Endothelial cell of umbilical vein (primary cell): ENCODE measurements around the gene TAS1R2.

Experiments used
- EZH2 ChIP-seq: IDR thresholded peaks from 2 replicates; pipeline ENCODE4 v1.6.1; 2012; ENCODE audit warnings: borderline replicate concordance, low read depth, mild to moderate bottlenecking, moderate library complexity, low read length, inconsistent platforms; ENCODE audit not compliant: severe bottlenecking
- FOS ChIP-seq: IDR thresholded peaks from 2 replicates; pipeline ENCODE4 v1.6.1; 2011; ENCODE audit warnings: mild to moderate bottlenecking, low read length, moderate library complexity, borderline replicate concordance; ENCODE audit not compliant: insufficient read depth
- GATA2 ChIP-seq: IDR thresholded peaks from 2 replicates; pipeline ENCODE4 v1.7.0; 2011; ENCODE audit warnings: low read depth, mild to moderate bottlenecking, moderate library complexity, mixed read lengths, low read length; ENCODE audit not compliant: insufficient read length, insufficient read depth
- MYC ChIP-seq: IDR thresholded peaks from one replicate; pipeline ENCODE4 v1.6.1; 2011; ENCODE audit warnings: mild to moderate bottlenecking, low read depth, low read length
- POLR2A ChIP-seq: IDR thresholded peaks from 2 replicates; pipeline ENCODE4 v1.6.1; 2012; ENCODE audit warnings: low read depth, mild to moderate bottlenecking, control low read depth, low read length
- POLR2AphosphoS5 ChIP-seq: IDR thresholded peaks from 2 replicates; pipeline ENCODE4 v1.6.1; 2012; ENCODE audit warnings: low read depth, mild to moderate bottlenecking, control low read depth, low read length, moderate library complexity; ENCODE audit not compliant: insufficient read depth
- TF ChIP-seq, protein P1 (sequence below), 2 donors: IDR thresholded peaks; 1 replicate in 1 of 2; 2 replicates in 1 of 2; pipeline ENCODE4 v1.5.1; 2011; ENCODE audit warnings: low read length in 2 of 2, mild to moderate bottlenecking in 2 of 2, moderate library complexity in 2 of 2, control low read depth in 1 of 2, inconsistent platforms in 1 of 2, low read depth in 1 of 2; ENCODE audit not compliant: insufficient read depth in 1 of 2; ENCODE audit errors: extremely low read depth in 1 of 2
- TF ChIP-seq, protein P2 (sequence below): IDR thresholded peaks from 2 replicates; pipeline ENCODE4 v1.6.1; 2011; ENCODE audit not compliant: insufficient read depth, insufficient read length

DNA sequence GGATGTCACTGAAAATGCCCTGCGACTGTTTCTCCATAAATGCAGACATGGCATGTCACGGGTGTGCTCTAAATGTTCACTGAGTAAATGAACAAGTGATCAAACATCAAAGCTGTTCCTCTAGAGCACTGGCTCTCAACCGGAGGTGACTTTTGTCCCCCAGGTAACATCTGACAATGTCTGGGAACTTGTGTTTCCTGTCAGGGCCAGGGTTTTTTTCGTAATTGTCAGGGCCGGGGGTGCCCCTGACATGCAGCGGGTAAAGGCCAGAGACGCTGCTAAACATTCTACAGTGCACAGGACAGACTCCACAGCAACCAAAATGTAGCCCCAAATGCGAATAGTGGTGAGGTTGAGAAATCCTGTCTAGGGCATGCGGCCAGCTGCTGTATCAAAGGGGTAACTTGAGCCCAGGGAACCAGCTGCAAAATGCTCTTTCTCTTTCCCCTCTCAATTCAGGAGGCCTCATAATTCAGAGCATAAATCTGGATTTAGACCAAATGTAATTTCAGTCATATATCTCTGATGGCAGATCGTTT is 40.9 kb upstream of the TAS1R2 start:
- TF ChIP-seq, protein P1, sequence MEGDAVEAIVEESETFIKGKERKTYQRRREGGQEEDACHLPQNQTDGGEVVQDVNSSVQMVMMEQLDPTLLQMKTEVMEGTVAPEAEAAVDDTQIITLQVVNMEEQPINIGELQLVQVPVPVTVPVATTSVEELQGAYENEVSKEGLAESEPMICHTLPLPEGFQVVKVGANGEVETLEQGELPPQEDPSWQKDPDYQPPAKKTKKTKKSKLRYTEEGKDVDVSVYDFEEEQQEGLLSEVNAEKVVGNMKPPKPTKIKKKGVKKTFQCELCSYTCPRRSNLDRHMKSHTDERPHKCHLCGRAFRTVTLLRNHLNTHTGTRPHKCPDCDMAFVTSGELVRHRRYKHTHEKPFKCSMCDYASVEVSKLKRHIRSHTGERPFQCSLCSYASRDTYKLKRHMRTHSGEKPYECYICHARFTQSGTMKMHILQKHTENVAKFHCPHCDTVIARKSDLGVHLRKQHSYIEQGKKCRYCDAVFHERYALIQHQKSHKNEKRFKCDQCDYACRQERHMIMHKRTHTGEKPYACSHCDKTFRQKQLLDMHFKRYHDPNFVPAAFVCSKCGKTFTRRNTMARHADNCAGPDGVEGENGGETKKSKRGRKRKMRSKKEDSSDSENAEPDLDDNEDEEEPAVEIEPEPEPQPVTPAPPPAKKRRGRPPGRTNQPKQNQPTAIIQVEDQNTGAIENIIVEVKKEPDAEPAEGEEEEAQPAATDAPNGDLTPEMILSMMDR (IDR thresholded peaks at IDR 0.05; ENCODE audit: extremely low read depth in 1 of 2, insufficient read depth in 1 of 2, low read depth in 1 of 2, low read length in 2 of 2), result no peak
- no peak for TF ChIP-seq POLR2A
- no peak for TF ChIP-seq EZH2
- TF ChIP-seq, protein P2, sequence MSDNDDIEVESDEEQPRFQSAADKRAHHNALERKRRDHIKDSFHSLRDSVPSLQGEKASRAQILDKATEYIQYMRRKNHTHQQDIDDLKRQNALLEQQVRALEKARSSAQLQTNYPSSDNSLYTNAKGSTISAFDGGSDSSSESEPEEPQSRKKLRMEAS, result no peak
- TF ChIP-seq FOS, result no peak
- TF ChIP-seq POLR2AphosphoS5, result no peak
- no peak for TF ChIP-seq GATA2
- TF ChIP-seq MYC, result no peak
